A549 (cell line): Measurements from ENCODE around the gene C3orf20. TPM values are rescaled to one million over a fixed set of nuclear protein-coding genes. Genes with fewer than 3 reads are reported as not detected.

ENCODE experiments used
- ATAC-seq, 2 experiments: fragments of 200-7000 bp in 1 of 2; fragments of >200 bp in 1 of 2; cut with Nextera tagmentation in 1 of 2; cut with Tn5 transposase in 1 of 2; 3 replicates each; pipeline versions ENCODE4 v1.8.0 to v1.9.1; 2018 to 2020; ENCODE audit warnings: mild to moderate bottlenecking in 1 of 2, moderate library complexity in 1 of 2
- CTCF ChIA-PET: fragments of 300-600 bp; sonication (Branson Sonifier 250); formaldehyde crosslinking; extraction: SDS; loops from one replicate; lab custom pipeline; 2021; ENCODE audit warnings: antibody characterized with exemption, inconsistent platforms; lab: Yijun Ruan, JAX
- POLR2A ChIA-PET: fragments of 350-600 bp; formaldehyde crosslinking; extraction: SDS; loops from one replicate; lab custom pipeline; 2021; ENCODE audit warnings: antibody characterized with exemption, inconsistent platforms; lab: Yijun Ruan, JAX
- DNase-seq, 2 experiments: peaks; one replicate each; pipeline versions ENCODE4 v3.0.0 to v3.0.0-alpha.2; 2011 to 2016; ENCODE audit warnings: low read depth in 1 of 2, low spot score in 1 of 2
- FAIRE-seq: peaks from 2 replicates; lab custom pipeline; 2011; peaks lifted over from hg19 to GRCh38; lab: Jason Lieb, UNC
- H3K27ac ChIP-seq, 2 experiments: fragments of >200 bp; sonication (Bioruptor Twin); formaldehyde crosslinking; 3 replicates each; pipeline ENCODE4 v1.5.1; 2016 to 2017
- H3K4me1 ChIP-seq: fragments of >200 bp; sonication (Bioruptor Twin); formaldehyde crosslinking; 3 replicates; pipeline ENCODE4 v1.6.1; 2016
- H3K4me2 ChIP-seq: fragments of >200 bp; sonication (Bioruptor Twin); formaldehyde crosslinking; 3 replicates; pipeline ENCODE4 v1.6.1; 2016
- H3K4me3 ChIP-seq: fragments of >200 bp; sonication (Bioruptor Twin); formaldehyde crosslinking; 3 replicates; pipeline ENCODE4 v1.5.1; 2016
- H3K9me3 ChIP-seq: fragments of >200 bp; sonication (Bioruptor Twin); formaldehyde crosslinking; 3 replicates; pipeline ENCODE4 v1.6.1; 2016
- CEBPB ChIP-seq, 2 experiments: fragments of >200 bp in 1 of 2; sonication (Bioruptor Twin) in 1 of 2; formaldehyde crosslinking in 1 of 2; IDR thresholded peaks; 2 replicates each; pipeline ENCODE4 v1.6.1; 2012 to 2016
- E2F6 ChIP-seq: IDR thresholded peaks from 2 replicates; pipeline ENCODE4 v1.6.1; 2012; ENCODE audit warnings: low read depth, borderline replicate concordance
- EHMT2 ChIP-seq: fragments of 200-600 bp; sonication (generic); IDR thresholded peaks from 2 replicates; pipeline ENCODE4 v1.6.1; 2016; ENCODE audit warnings: antibody characterized with exemption, low read depth, mild to moderate bottlenecking, moderate library complexity
- GATA3 ChIP-seq: IDR thresholded peaks from 2 replicates; pipeline ENCODE4 v1.6.1; 2012; ENCODE audit warnings: borderline replicate concordance
- HES2 ChIP-seq: fragments of >200 bp; sonication (Bioruptor Twin); formaldehyde crosslinking; IDR thresholded peaks from 2 replicates; pipeline ENCODE4 v1.6.1; 2016
- KDM1A ChIP-seq: fragments of 200-600 bp; sonication (generic); IDR thresholded peaks from 2 replicates; pipeline ENCODE4 v1.6.1; 2016; ENCODE audit warnings: low read depth, mild to moderate bottlenecking
- KDM5A ChIP-seq: fragments of 200-600 bp; sonication (generic); IDR thresholded peaks from 2 replicates; pipeline ENCODE4 v1.6.1; 2016; ENCODE audit warnings: antibody characterized with exemption, mild to moderate bottlenecking
- MAFK ChIP-seq: fragments of 450-650 bp; IDR thresholded peaks from 2 replicates; pipeline ENCODE4 v1.6.1; 2014; ENCODE audit not compliant: partially characterized antibody
- NFE2L2 ChIP-seq: fragments of 150-350 bp; conservative IDR thresholded peaks from 2 replicates; pipeline ENCODE4 v1.6.1; 2014; ENCODE audit warnings: low read length
- PBX3 ChIP-seq: IDR thresholded peaks from 2 replicates; pipeline ENCODE4 v1.6.1; 2012
- PHF8 ChIP-seq: fragments of 200-600 bp; sonication (generic); IDR thresholded peaks from 2 replicates; pipeline ENCODE4 v1.6.1; 2016; ENCODE audit warnings: low read depth, mild to moderate bottlenecking, antibody characterized with exemption, moderate library complexity, borderline replicate concordance
- POLR2A ChIP-seq: IDR thresholded peaks from 2 replicates; pipeline ENCODE4 v1.6.1; 2012; ENCODE audit warnings: mild to moderate bottlenecking, low read length
- RCOR1 ChIP-seq: fragments of 150-350 bp; IDR thresholded peaks from 2 replicates; pipeline ENCODE4 v1.6.1; 2014; ENCODE audit warnings: antibody characterized with exemption, low read length, low read depth
- RFX5 ChIP-seq: fragments of 450-650 bp; IDR thresholded peaks from 2 replicates; pipeline ENCODE4 v1.7.1; 2014; ENCODE audit warnings: antibody characterized with exemption, mild to moderate bottlenecking, moderate library complexity
- SMC3 ChIP-seq: fragments of >200 bp; sonication (Bioruptor Twin); formaldehyde crosslinking; IDR thresholded peaks from 3 replicates; pipeline ENCODE4 v1.6.1; 2018; ENCODE audit warnings: inconsistent platforms
- ZNF302 ChIP-seq: fragments of 250-450 bp; sonication (Bioruptor Pico); IDR thresholded peaks from 2 replicates; pipeline ENCODE4 v1.9.0; 2021; ENCODE audit warnings: inconsistent platforms, mild to moderate bottlenecking, moderate library complexity
- ZSCAN20 ChIP-seq: fragments of 250-450 bp; sonication (Bioruptor Pico); IDR thresholded peaks from 2 replicates; pipeline ENCODE4 v1.8.0; 2022; ENCODE audit warnings: mild to moderate bottlenecking, moderate library complexity
- WGBS: methylation state at CpG from one replicate; pipeline ENCODE4 v1.1.6; 2017; ENCODE audit errors: missing lambda C conversion rate; 5-methylcytosine and 5-hydroxymethylcytosine counted together
- polyA plus RNA-seq, 4 experiments: library from polyadenylated mRNA; depleted of rRNA in 3 of 4; stranded (reverse); fragments of >200 nt; fragmentation: RNase III in 1 of 4; extraction: RNeasy Plus Mini Kit Qiagen cat#74134 plus additional on column Dnase treatment in 1 of 4; gene quantifications; 2 replicates in 3 of 4; 3 replicates in 1 of 4; pipeline ENCODE4 v1.2.3, GENCODE V29; 2011 to 2017

The C3orf20 gene
- polyA plus RNA-seq, 2 of the 4 experiments (the other 2 are of a cell fraction) = 0.05 TPM; not detected in 1

GRCh38 chr3:14725564-14726440 is 50.9 kb downstream of the C3orf20 start:
- no peak for FAIRE-seq

GRCh38 chr3:14726441-14726780 is 51.5 kb downstream of the C3orf20 start:
- peaks cover 8% of the 10 kb centered on the region; the same call in 2 of the 3 replicates for H3K4me1 ChIP-seq
- H3K4me3 ChIP-seq = no peak overlapping the region
- WGBS = 66% methylated on average over 6 of the region's 6 CpGs
- no peak overlapping the region for H3K4me2 ChIP-seq
- ATAC-seq = no peak
- TF ChIP-seq EHMT2 (no peak), SMC3 (no peak), RCOR1 (no peak)
- no peak for DNase-seq
- ChIA-PET CTCF (interaction anchor here (1.6 kb wide), 1 partner anchor 195 kb away, joined by 3 read pairs; no protein-coding TSS in a partner anchor), POLR2A (no interaction called here)
- no peak for FAIRE-seq
- H3K9me3 ChIP-seq = no peaks in the 10 kb centered on the region
- no peak overlapping the region for H3K27ac ChIP-seq

More at GRCh38 chr3:14725564-14726440, 50.9 kb downstream of the C3orf20 start:
- CTCF ChIA-PET = interaction anchor here (0.9 to 1.8 kb wide), 4 partner anchors 24 to 196 kb away, joined by 3 to 8 read pairs (median 6); no protein-coding TSS in a partner anchor
- H3K4me2 ChIP-seq = no peak overlapping the region
- WGBS = 63% methylated on average over 8 of the region's 9 CpGs
- H3K4me1 ChIP-seq = peaks cover 4% of the 10 kb centered on the region; the same call in 2 of the 3 replicates
- no peak for ATAC-seq
- no peak for DNase-seq
- no peak overlapping the region for H3K4me3 ChIP-seq
- TF ChIP-seq POLR2A = no peak
- no peak for TF ChIP-seq HES2
- TF ChIP-seq CEBPB (IDR thresholded peaks at IDR 0.05) = no peak
- TF ChIP-seq PHF8 = no peak
- TF ChIP-seq, all 56 proteins: peak for 0
- POLR2A ChIA-PET = no interaction called here
- H3K9me3 ChIP-seq = no peaks in the 10 kb centered on the region
- no peak overlapping the region for H3K27ac ChIP-seq

- Histone ChIP-seq H3K4me1 (peaks cover 10% of the 10 kb centered on the region; the same call in 2 of the 3 replicates), H3K4me2 (no peak overlapping the region), H3K9me3 (no peaks in the 10 kb centered on the region)
- no peak for FAIRE-seq
- ChIA-PET POLR2A (no interaction called here), CTCF (interaction anchor here (0.7 kb wide), 2 partner anchors 61 to 81 kb away, joined by 3 read pairs; no protein-coding TSS in a partner anchor)
- no peak; a peak in 1 of 6 replicates for ATAC-seq
- no peak for DNase-seq
- TF ChIP-seq SMC3 = no peak
- no peak for TF ChIP-seq E2F6
- TF ChIP-seq KDM1A = no peak
- no peak for TF ChIP-seq MAFK
- no peak for TF ChIP-seq EHMT2
- TF ChIP-seq GATA3 = no peak
- no peak for TF ChIP-seq ZSCAN20
- no peak for TF ChIP-seq KDM5A
- TF ChIP-seq NFE2L2 = no peak
- TF ChIP-seq RFX5 = no peak
- TF ChIP-seq PBX3 = no peak
- TF ChIP-seq ZNF302 (CRISPR knock-in tag) = no peak
- TF ChIP-seq, all 56 proteins: peak for 0
- no peak overlapping the region for H3K27ac ChIP-seq
- no peak overlapping the region for H3K4me3 ChIP-seq
- 86% methylated on average over 5 of the region's 5 CpGs for WGBS
Observed at GRCh38 chr3:14728113-14728512, 53.2 kb downstream of the C3orf20 start.
